Middle frontal gyrus (tissue), 1 donor: ENCODE measurements around the gene PRKAA2.
A peak's percentile ranks its signal among the peaks of the same experiment; 100 is the strongest.

Experiments used
- DNase-seq: peaks from one replicate; pipeline ENCODE4 v3.0.0-alpha.2; 2015; ENCODE audit warnings: low spot score; ENCODE audit errors: extremely low spot score

The PRKAA2 gene

GRCh38 chr1:56654126-56654923, 9.2 kb downstream of the PRKAA2 start:
- no peak for DNase-seq

GRCh38 chr1:56655991-56656613, 11.0 kb downstream of the PRKAA2 start:
- DNase-seq, result no peak

- no peak for DNase-seq
Measured at GRCh38 chr1:56658254-56658653, 13.1 kb downstream of the PRKAA2 start.

- no peak for DNase-seq
Measured at GRCh38 chr1:56660293-56660692, 15.2 kb downstream of the PRKAA2 start.

- no peak for DNase-seq
Measured at GRCh38 chr1:56663846-56664245, 18.7 kb downstream of the PRKAA2 start.

GRCh38 chr1:56665384-56665783, 20.3 kb downstream of the PRKAA2 start:
- no peak for DNase-seq

GRCh38 chr1:56666112-56666608, 21.0 kb downstream of the PRKAA2 start:
- DNase-seq, result no peak

- DNase-seq, result no peak
Measured at GRCh38 chr1:56670350-56670749, 25.2 kb downstream of the PRKAA2 start.

- DNase-seq, result no peak
Measured at GRCh38 chr1:56671085-56671484, 26.0 kb downstream of the PRKAA2 start.

GRCh38 chr1:56671542-56671941, 26.4 kb downstream of the PRKAA2 start:
- DNase-seq, result no peak

GRCh38 chr1:56672579-56672978, 27.5 kb downstream of the PRKAA2 start:
- no peak for DNase-seq

GRCh38 chr1:56675763-56676162, 30.6 kb downstream of the PRKAA2 start:
- no peak for DNase-seq

GRCh38 chr1:56676571-56677035, 31.5 kb downstream of the PRKAA2 start:
- no peak for DNase-seq

GRCh38 chr1:56683569-56683968, 38.5 kb downstream of the PRKAA2 start:
- no peak for DNase-seq

- DNase-seq, result no peak
Measured at GRCh38 chr1:56686169-56686568, 41.1 kb downstream of the PRKAA2 start.

- DNase-seq, result no peak
Measured at GRCh38 chr1:56688522-56689026, 43.5 kb downstream of the PRKAA2 start.

GRCh38 chr1:56696663-56697062, 51.5 kb downstream of the PRKAA2 start:
- no peak for DNase-seq

GRCh38 chr1:56703747-56704146, 58.6 kb downstream of the PRKAA2 start:
- DNase-seq, result no peak

- no peak for DNase-seq
Measured at GRCh38 chr1:56707379-56707778, 62.3 kb downstream of the PRKAA2 start.

- DNase-seq, result peak; percentile 39
Measured at GRCh38 chr1:56709269-56709880, 64.3 kb downstream of the PRKAA2 start.

GRCh38 chr1:56709995-56710394, 64.9 kb downstream of the PRKAA2 start:
- no peak for DNase-seq

GRCh38 chr1:56710646-56711045, 65.5 kb downstream of the PRKAA2 start:
- no peak for DNase-seq
